Measurements from ENCODE around the gene SLC9A8. TPM values are rescaled to one million over a fixed set of nuclear protein-coding genes. Genes with fewer than 3 reads are reported as not detected.

SLC9A8 gene
- total and polyA plus RNA-seq, 4 donors, result 7.8 to 21.1 (median 14.4) TPM

GRCh38 chr20:49941456-49941855 lies 128.8 kb downstream of the SLC9A8 start:
- Histone ChIP-seq H3K4me1 (ENCODE audit: control insufficient read depth in 5 of 5, insufficient read depth in 5 of 5, low read length in 5 of 5) (peaks cover 10 to 19% (median 13%) of the 10 kb centered on the region in 5 donors), H3K27ac (ENCODE audit: low read depth in 1 of 2, low read length in 1 of 2) (no peak overlapping the region), H3K9ac (ENCODE audit: insufficient read depth in 1 of 2, low read length in 2 of 2) (no peak overlapping the region), H3K36me3 (ENCODE audit: control insufficient read depth in 4 of 4, insufficient read depth in 4 of 4, low read length in 4 of 4) (peaks cover 3 to 32% (median 16%) of the 10 kb centered on the region in 4 donors), H3K27me3 (ENCODE audit: control insufficient read depth in 3 of 3, insufficient read depth in 3 of 3, low read length in 2 of 3) (no peaks in the 10 kb centered on the region), H3K9me3 (ENCODE audit: control insufficient read depth in 4 of 4, insufficient read depth in 3 of 4, low read length in 3 of 4) (no peaks in the 10 kb centered on the region), H3K4me3 (no peak overlapping the region)
- 96 to 97% methylated on average over 15 of the region's 15 CpGs for WGBS, 2 donors
- TF ChIP-seq CTCF (IDR thresholded peaks at IDR 0.05; ENCODE audit: control extremely low read depth, extremely low read depth), result no peak
- no peak for DNase-seq
- ATAC-seq (ENCODE audit: insufficient read depth, low FRiP score), result no peak

Small RNAs within 50 kb of the gene (small RNA-seq; reads per million reads assigned to genes)
- not detected for gene RF00017 (ENCODE audit: low replicate concordance)
- gene RF00019 (ENCODE audit: low replicate concordance), result not detected
- not detected for gene RNU6-919P (ENCODE audit: low replicate concordance)

Other genes starting within 250 kb of the SLC9A8 start
- 10 to 100 TPM; 17.1 to 43.8 TPM for gene PTGIS, start 244.7 kb upstream of the SLC9A8 start, total RNA-seq
- 10 to 100 TPM in 1 of 2 donors, 1 to 10 TPM in 1; 5.3 to 12.6 TPM for gene PTGIS, start 244.7 kb upstream of the SLC9A8 start, polyA plus RNA-seq
- gene B4GALT5, start 99.0 kb upstream of the SLC9A8 start, total RNA-seq, result 10 to 100 TPM; 40.1 to 43.7 TPM
- gene B4GALT5, start 99.0 kb upstream of the SLC9A8 start, polyA plus RNA-seq, result 10 to 100 TPM; 13.9 to 56.7 TPM
- gene SPATA2, start 102.7 kb downstream of the SLC9A8 start, total RNA-seq, result 1 to 10 TPM; 4.2 to 8.0 TPM
- 1 to 10 TPM; 4.4 to 5.4 TPM for gene SPATA2, start 102.7 kb downstream of the SLC9A8 start, polyA plus RNA-seq
- 10 to 100 TPM; 63.0 to 69.7 TPM for gene RNF114, start 123.6 kb downstream of the SLC9A8 start, total RNA-seq
- gene RNF114, start 123.6 kb downstream of the SLC9A8 start, polyA plus RNA-seq, result 10 to 100 TPM; 37.6 to 57.1 TPM
- 1 to 10 TPM in 1 of 2 donors, under 1 TPM in 1; 0.74 to 3.6 TPM for gene SNAI1, start 170.2 kb downstream of the SLC9A8 start, total RNA-seq
- gene SNAI1, start 170.2 kb downstream of the SLC9A8 start, polyA plus RNA-seq, result 10 to 100 TPM in 1 of 2 donors, 1 to 10 TPM in 1; 7.3 to 12.0 TPM